ENCODE results near the gene SELENOW.
"Not testable (repeated sequence)": the region's sequence is repeated elsewhere in the genome, so short reads cannot be mapped to it uniquely, and the experiment has no call there.

SELENOW gene

GRCh38 chr19:47765523-47766358 is 12.8 kb upstream of the SELENOW start:
- no peaks in the 10 kb centered on the region for H3K36me3 Mint-ChIP-seq

GRCh38 chr19:47766359-47766620 is 12.2 kb upstream of the SELENOW start:
- no peak overlapping the region for H3K27ac Mint-ChIP-seq
- H3K4me1 Mint-ChIP-seq (ENCODE audit: low read depth): no peaks in the 10 kb centered on the region
- H3K9me3 Mint-ChIP-seq (ENCODE audit: low read depth): no peaks in the 10 kb centered on the region
- H3K4me3 Mint-ChIP-seq: no peak overlapping the region
- no peaks in the 10 kb centered on the region for H3K36me3 Mint-ChIP-seq
- H3K27me3 Mint-ChIP-seq: no peaks in the 10 kb centered on the region

More at GRCh38 chr19:47765523-47766358, 12.8 kb upstream of the SELENOW start:
- H3K4me1 Mint-ChIP-seq (ENCODE audit: low read depth): no peaks in the 10 kb centered on the region
- H3K9me3 Mint-ChIP-seq (ENCODE audit: low read depth): no peaks in the 10 kb centered on the region
- no peak overlapping the region for H3K4me3 Mint-ChIP-seq
- no peaks in the 10 kb centered on the region for H3K27me3 Mint-ChIP-seq
- H3K27ac Mint-ChIP-seq: no peak overlapping the region

GRCh38 chr19:47766670-47767069 is 11.8 kb upstream of the SELENOW start:
- Mint-ChIP-seq H3K27ac (no peak overlapping the region), H3K36me3 (no peaks in the 10 kb centered on the region), H3K4me3 (no peak overlapping the region)

GRCh38 chr19:47767349-47767748 is 11.2 kb upstream of the SELENOW start:
- no peak overlapping the region for H3K4me3 Mint-ChIP-seq
- H3K27me3 Mint-ChIP-seq: no peaks in the 10 kb centered on the region
- no peaks in the 10 kb centered on the region for H3K4me1 Mint-ChIP-seq (ENCODE audit: low read depth)
- no peaks in the 10 kb centered on the region for H3K36me3 Mint-ChIP-seq
- H3K27ac Mint-ChIP-seq: no peak overlapping the region
- no peaks in the 10 kb centered on the region for H3K9me3 Mint-ChIP-seq (ENCODE audit: low read depth)

More at GRCh38 chr19:47766670-47767069, 11.8 kb upstream of the SELENOW start:
- no peaks in the 10 kb centered on the region for H3K9me3 Mint-ChIP-seq (ENCODE audit: low read depth)
- H3K4me1 Mint-ChIP-seq (ENCODE audit: low read depth): no peaks in the 10 kb centered on the region
- no peaks in the 10 kb centered on the region for H3K27me3 Mint-ChIP-seq

GRCh38 chr19:47768604-47769003 is 9.9 kb upstream of the SELENOW start:
- Mint-ChIP-seq H3K27ac (no peak overlapping the region), H3K9me3 (ENCODE audit: low read depth) (no peaks in the 10 kb centered on the region), H3K27me3 (no peaks in the 10 kb centered on the region), H3K4me1 (ENCODE audit: low read depth) (no peaks in the 10 kb centered on the region), H3K4me3 (no peak overlapping the region), H3K36me3 (no peaks in the 10 kb centered on the region)

GRCh38 chr19:47769534-47769933 is 9.0 kb upstream of the SELENOW start:
- H3K27ac Mint-ChIP-seq: no peak overlapping the region
- H3K4me1 Mint-ChIP-seq (ENCODE audit: low read depth): no peaks in the 10 kb centered on the region
- H3K36me3 Mint-ChIP-seq: no peaks in the 10 kb centered on the region
- no peaks in the 10 kb centered on the region for H3K9me3 Mint-ChIP-seq (ENCODE audit: low read depth)
- H3K4me3 Mint-ChIP-seq: no peak overlapping the region
- no peaks in the 10 kb centered on the region for H3K27me3 Mint-ChIP-seq

- H3K27me3 Mint-ChIP-seq; H3K36me3 Mint-ChIP-seq; H3K4me1 Mint-ChIP-seq (ENCODE audit: low read depth); H3K27ac Mint-ChIP-seq; H3K4me3 Mint-ChIP-seq; H3K9me3 Mint-ChIP-seq (ENCODE audit: low read depth): not testable (repeated sequence)
These were observed 7.2 kb upstream of the SELENOW start for GRCh38 chr19:47771291-47771690.

- H3K4me3 Mint-ChIP-seq: peak overlapping the region; percentile 27
- no peaks in the 10 kb centered on the region for H3K36me3 Mint-ChIP-seq
- no peaks in the 10 kb centered on the region for H3K27me3 Mint-ChIP-seq
- H3K4me1 Mint-ChIP-seq (ENCODE audit: low read depth): peaks cover 17% of the 10 kb centered on the region
- H3K9me3 Mint-ChIP-seq (ENCODE audit: low read depth): no peaks in the 10 kb centered on the region
- H3K27ac Mint-ChIP-seq: no peak overlapping the region
These were observed 1.9 kb upstream of the SELENOW start for GRCh38 chr19:47776568-47776967.

GRCh38 chr19:47777245-47778048 is 1.1 kb upstream of the SELENOW start:
- not testable (repeated sequence) for H3K36me3 Mint-ChIP-seq; H3K27me3 Mint-ChIP-seq; H3K9me3 Mint-ChIP-seq (ENCODE audit: low read depth)
- peak overlapping the region; percentile 94 for H3K4me3 Mint-ChIP-seq
- peak overlapping the region; percentile 89 for H3K27ac Mint-ChIP-seq
- H3K4me1 Mint-ChIP-seq (ENCODE audit: low read depth): peaks cover 20% of the 10 kb centered on the region

- Mint-ChIP-seq H3K4me1 (ENCODE audit: low read depth) (peaks cover 20% of the 10 kb centered on the region), H3K36me3 (peaks cover 2% of the 10 kb centered on the region), H3K27me3 (no peaks in the 10 kb centered on the region), H3K27ac (peak overlapping the region; percentile 81), H3K9me3 (ENCODE audit: low read depth) (no peaks in the 10 kb centered on the region), H3K4me3 (peak overlapping the region; percentile 94)
These were observed 450 bp downstream of the SELENOW start for GRCh38 chr19:47778954-47779351.

- H3K9me3 Mint-ChIP-seq (ENCODE audit: low read depth): no peaks in the 10 kb centered on the region
- peaks cover 2% of the 10 kb centered on the region for H3K36me3 Mint-ChIP-seq
- peak overlapping the region; percentile 94 for H3K4me3 Mint-ChIP-seq
- H3K4me1 Mint-ChIP-seq (ENCODE audit: low read depth): peaks cover 20% of the 10 kb centered on the region
- peak overlapping the region; percentile 81 for H3K27ac Mint-ChIP-seq
- no peaks in the 10 kb centered on the region for H3K27me3 Mint-ChIP-seq
These were observed 1.2 kb downstream of the SELENOW start for GRCh38 chr19:47779524-47780214.

GRCh38 chr19:47780215-47780551 is 1.7 kb downstream of the SELENOW start:
- H3K27me3 Mint-ChIP-seq: no peaks in the 10 kb centered on the region
- H3K9me3 Mint-ChIP-seq (ENCODE audit: low read depth): no peaks in the 10 kb centered on the region
- H3K4me3 Mint-ChIP-seq: peak overlapping the region; percentile 58
- peak overlapping the region; percentile 42 for H3K27ac Mint-ChIP-seq
- peaks cover 20% of the 10 kb centered on the region for H3K4me1 Mint-ChIP-seq (ENCODE audit: low read depth)
- H3K36me3 Mint-ChIP-seq: peaks cover 2% of the 10 kb centered on the region

GRCh38 chr19:47781590-47782262 is 3.2 kb downstream of the SELENOW start:
- no peak overlapping the region for H3K4me3 Mint-ChIP-seq
- H3K4me1 Mint-ChIP-seq (ENCODE audit: low read depth): peaks cover 20% of the 10 kb centered on the region
- peaks cover 2% of the 10 kb centered on the region for H3K36me3 Mint-ChIP-seq
- no peaks in the 10 kb centered on the region for H3K27me3 Mint-ChIP-seq
- H3K27ac Mint-ChIP-seq: peak overlapping the region; percentile 75
- H3K9me3 Mint-ChIP-seq (ENCODE audit: low read depth): no peaks in the 10 kb centered on the region

- Mint-ChIP-seq H3K27ac (no peak overlapping the region), H3K36me3 (peaks cover 2% of the 10 kb centered on the region), H3K4me1 (ENCODE audit: low read depth) (peaks cover 5% of the 10 kb centered on the region), H3K4me3 (no peak overlapping the region), H3K27me3 (no peaks in the 10 kb centered on the region), H3K9me3 (ENCODE audit: low read depth) (no peaks in the 10 kb centered on the region)
These were observed 8.1 kb downstream of the SELENOW start for GRCh38 chr19:47786566-47786965.

- not testable (repeated sequence) for H3K27me3 Mint-ChIP-seq; H3K36me3 Mint-ChIP-seq; H3K27ac Mint-ChIP-seq; H3K9me3 Mint-ChIP-seq (ENCODE audit: low read depth); H3K4me3 Mint-ChIP-seq; H3K4me1 Mint-ChIP-seq (ENCODE audit: low read depth)
These were observed 8.8 kb downstream of the SELENOW start for GRCh38 chr19:47787307-47787706.

Data from activated naive CD8-positive, alpha-beta T cell (primary cell).